HuH-7 (cell line): ENCODE measurements around the gene GCNT2.
A peak's percentile ranks its signal among the peaks of the same experiment; 100 is the strongest.
"Not testable (repeated sequence)": the region's sequence is repeated elsewhere in the genome, so short reads cannot be mapped to it uniquely, and the experiment has no call there.

Source experiments
- DNase-seq: peaks from one replicate; pipeline ENCODE4 v3.0.0; 2011; ENCODE audit warnings: low spot score

GCNT2 gene

DNA sequence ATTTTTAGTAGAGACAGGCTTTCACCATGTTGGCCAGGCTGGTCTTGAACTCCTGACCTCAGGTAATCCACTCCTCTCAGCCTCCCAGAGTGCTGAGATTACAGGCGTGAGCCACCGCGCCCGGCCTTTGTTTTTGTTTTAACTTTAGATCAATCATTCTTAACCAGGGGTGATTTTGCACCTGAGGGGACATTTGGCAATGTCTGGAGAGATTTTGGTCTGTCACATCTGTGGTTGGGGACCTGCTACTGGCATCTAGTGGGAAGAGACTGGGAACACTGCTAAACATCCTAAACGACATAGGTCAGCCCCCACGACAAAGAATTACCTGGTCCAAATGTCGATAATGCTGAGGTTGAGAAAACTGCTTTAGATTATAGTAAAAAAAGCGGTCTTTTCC is 91.0 kb downstream of the GCNT2 start:
- DNase-seq, result no peak

- DNase-seq, result peak; percentile 6
These were observed 91.9 kb downstream of the GCNT2 start for GRCh38 chr6:10613077-10613476.

DNA sequence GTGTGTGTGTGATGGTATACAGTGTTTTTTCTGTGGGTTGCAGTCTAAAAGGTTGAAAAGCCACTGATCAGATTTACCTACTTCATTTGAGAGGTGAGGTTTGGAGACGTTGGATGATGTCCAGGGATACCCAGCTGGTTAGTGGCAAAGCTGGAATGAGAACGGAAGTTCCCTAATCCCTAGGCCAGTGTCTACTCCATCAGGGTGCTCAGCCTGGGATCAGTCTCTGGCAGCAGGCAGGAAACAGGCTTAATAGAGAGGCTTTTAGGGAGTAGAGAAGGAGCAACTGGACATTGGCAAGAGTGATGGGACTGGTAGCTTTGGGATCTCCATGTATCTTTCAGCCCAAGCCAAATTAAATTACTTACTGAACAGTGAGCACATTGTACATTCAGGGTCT is 92.6 kb downstream of the GCNT2 start:
- DNase-seq, result no peak

GRCh38 chr6:10615675-10616074 is 94.5 kb downstream of the GCNT2 start:
- DNase-seq, result no peak

- DNase-seq, result not testable (repeated sequence)
These were observed 95.1 kb downstream of the GCNT2 start for GRCh38 chr6:10616266-10616665.

DNA sequence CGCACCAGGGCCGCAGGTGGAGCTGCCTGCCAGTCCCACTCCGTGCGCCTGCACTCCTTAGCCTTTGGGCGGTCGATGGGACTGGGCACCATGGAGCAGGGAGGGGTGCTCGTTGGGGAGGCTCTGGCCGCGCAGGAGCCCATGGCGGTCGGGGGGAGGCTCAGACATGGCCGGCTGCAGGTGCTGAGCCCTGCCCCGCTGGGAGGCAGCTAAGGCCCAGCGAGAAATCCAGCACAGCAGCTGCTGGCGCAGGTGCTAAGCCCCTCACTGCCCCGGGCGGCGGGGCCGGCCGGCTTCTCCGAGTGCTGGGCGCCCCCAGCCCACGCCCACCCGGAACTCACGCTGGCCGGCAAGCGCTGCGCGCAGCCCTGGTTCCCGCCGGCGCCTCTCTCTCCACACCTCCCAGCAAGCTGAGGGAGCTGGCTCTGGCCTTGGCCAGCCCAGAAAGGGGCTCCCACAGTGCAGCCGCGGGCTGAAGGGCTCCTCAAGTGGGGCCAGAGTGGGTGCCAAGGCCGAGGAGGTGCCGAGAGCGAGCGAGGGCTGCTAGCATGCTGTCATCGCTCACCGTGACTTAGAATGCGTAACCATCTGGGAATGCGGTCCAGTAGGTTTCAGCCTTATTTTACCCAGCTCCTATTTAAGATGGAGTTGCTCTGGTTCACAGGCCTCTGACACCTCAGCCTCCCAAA is 96.0 kb downstream of the GCNT2 start:
- DNase-seq, result no peak

- no peak for DNase-seq
These were observed 97.3 kb downstream of the GCNT2 start for GRCh38 chr6:10618409-10618808.

GRCh38 chr6:10621213-10621612 is 100.1 kb downstream of the GCNT2 start:
- no peak for DNase-seq

DNA sequence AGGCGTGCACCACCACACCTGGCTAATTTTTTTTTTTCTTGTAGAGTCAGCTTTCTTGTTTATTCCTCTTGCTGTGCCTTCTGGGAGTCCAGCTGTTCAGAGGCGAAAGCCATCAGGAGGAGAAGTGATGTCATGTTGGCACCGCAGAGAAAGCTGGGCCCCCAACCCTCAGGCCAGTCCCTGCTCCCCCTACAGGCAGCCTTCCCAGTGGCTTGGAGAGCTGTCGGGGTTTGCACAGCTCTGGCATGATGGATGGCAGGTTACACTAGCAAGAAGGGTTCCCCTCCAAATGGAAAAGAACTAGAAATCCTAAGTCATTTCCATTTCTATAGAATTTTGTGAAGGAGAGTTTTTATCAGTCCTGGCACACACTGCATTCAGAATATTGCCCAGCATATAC is 100.7 kb downstream of the GCNT2 start:
- DNase-seq, result no peak

DNA sequence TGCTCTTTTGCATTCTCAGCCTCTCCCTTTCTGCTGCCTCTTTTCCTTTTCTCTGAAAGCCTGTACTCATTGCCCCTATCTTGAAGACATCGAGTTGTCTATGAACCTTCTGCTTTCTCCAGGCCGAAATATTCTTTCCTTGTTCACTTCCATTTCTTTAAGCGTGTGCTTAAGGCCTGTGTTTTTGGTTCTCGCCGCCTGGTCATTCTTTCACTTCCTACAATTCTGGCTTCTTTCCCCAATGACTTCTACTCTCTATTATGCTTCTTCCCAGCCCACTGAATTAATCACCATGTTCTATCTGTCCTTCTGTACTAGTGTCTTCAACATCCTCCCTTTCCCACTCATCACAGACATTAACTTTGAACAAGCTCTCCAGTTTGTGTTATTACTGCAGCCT is 103.7 kb downstream of the GCNT2 start:
- no peak for DNase-seq

GRCh38 chr6:10626154-10626741 is 105.1 kb downstream of the GCNT2 start:
- DNase-seq, result no peak

DNA sequence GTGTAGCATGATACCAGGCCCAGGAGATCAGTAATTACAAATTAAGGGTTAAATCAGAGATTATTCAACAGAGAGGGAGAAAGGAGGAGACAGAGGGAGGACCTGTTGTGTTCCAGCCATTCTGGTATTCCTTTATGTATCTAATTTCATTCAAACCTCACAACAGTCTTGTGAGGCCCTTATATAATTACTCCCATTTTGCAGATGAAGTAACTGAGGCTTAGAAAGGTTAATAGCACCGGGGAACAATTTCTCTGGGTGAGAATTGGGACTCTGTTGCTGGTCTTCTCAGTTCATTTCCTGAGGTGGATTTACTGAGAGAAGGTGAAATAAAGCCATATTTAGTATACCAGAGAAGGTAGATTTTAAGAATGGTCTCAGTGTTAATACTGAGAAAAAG is 106.6 kb downstream of the GCNT2 start:
- DNase-seq, result no peak

GRCh38 chr6:10630178-10630577 is 109.0 kb downstream of the GCNT2 start:
- no peak for DNase-seq

DNA sequence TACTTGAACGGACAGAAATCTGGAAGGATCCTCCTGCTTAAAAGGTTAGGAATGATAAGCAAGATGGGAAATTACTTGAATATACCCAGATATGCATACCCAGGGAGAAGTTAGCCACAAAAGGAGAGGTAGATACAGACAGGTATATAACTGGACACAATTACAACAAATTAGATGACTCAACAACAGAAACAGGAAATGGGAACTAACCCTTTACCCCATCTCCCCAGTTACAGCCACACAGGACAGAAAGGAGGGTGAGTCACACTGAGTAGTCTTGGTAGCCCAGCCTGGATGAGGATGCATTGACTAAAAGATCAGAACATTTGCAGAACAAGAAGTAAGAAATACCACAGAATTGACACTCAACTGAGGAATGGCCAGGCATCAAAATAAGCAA is 112.1 kb downstream of the GCNT2 start:
- no peak for DNase-seq

- DNase-seq, result no peak
These were observed 119.3 kb downstream of the GCNT2 start for GRCh38 chr6:10640412-10640811.

DNA sequence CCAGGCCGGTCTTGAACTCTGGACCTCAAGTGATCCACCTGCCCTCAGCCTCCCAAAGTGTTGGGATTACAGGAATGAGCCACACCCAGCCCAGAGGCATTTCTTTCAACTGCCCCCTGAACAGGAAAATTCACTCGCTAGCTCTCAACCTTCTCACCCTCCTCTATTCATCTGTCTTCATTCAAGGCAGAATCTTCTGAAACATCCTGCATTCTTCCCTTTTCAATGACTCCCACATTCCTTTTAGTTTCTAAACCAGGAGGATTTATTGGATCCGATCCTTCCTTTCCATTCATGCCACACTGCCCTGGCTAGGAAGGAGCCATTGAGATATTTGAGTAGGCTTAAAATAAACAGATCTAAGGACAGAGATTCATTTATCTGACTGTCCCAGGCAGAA is 120.4 kb downstream of the GCNT2 start:
- DNase-seq, result no peak

DNA sequence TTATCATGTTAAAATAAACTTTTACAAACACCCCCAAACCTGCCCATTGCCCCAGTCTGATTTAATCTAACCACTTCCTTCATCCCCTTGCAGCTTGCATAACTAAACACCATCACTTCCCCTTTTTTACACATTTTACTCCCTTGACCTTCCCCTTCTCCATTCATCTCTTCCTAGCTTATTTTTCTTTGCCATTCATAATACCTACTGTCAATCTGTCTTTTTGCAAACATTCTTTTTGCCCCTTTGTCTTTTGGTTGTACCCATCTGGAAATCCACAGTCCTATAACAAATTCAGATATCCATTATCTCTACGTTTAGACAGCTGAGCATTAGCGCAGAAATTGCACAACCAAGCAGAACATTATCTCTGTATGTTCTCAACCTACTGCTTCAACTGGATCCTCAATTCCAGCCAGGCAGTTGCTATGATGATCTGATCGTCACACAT is 122.1 kb downstream of the GCNT2 start:
- no peak for DNase-seq

- no peak for DNase-seq
These were observed 123.1 kb downstream of the GCNT2 start for GRCh38 chr6:10644225-10644624.

DNA sequence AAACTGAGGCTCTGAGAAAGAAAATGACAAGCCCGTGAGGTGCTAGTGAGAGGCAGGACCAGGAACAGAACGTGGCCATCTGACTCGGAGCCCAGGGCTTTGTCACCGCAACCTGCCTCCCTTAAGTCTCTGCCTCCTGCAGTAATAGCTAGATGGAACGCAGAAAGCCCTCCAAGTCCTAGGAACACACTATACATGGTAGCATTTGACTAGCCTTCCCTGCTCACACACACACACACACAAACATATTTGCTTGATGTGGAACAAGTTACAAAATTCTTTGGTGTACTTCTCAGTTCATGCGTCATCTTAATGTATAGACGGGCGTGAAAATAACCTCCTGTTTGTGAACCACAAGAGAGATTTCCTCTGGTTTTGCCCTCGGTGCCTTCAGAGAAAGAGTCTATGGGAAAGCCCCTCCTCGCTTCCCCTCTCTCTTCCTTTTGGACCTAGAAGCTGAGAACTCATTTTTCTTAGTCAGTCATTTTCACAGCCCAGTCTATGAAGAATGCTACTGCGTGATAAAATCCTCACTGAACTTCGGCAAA is 134.4 kb downstream of the GCNT2 start:
- no peak for DNase-seq

GRCh38 chr6:10658910-10659698 is 138.0 kb downstream of the GCNT2 start:
- no peak for DNase-seq

- DNase-seq, result no peak
These were observed 138.7 kb downstream of the GCNT2 start for GRCh38 chr6:10659699-10660348.

GRCh38 chr6:10660431-10661191 is 139.5 kb downstream of the GCNT2 start:
- DNase-seq, result not testable (repeated sequence)
